Neural progenitor cell (in vitro differentiated cells): ENCODE data around the gene C16orf54. TPM values are rescaled to one million over a fixed set of nuclear protein-coding genes. Genes with fewer than 3 reads are reported as not detected.
"Not testable (repeated sequence)": the region's sequence is repeated elsewhere in the genome, so short reads cannot be mapped to it uniquely, and the experiment has no call there.

Source experiments
- DNase-seq: peaks from one replicate; pipeline ENCODE4 v3.0.0-alpha.2; 2016; ENCODE audit warnings: low spot score
- H2AFZ ChIP-seq: fragments of 200-600 bp; sonication (generic); replicated peaks from 2 replicates; pipeline ENCODE4 v1.6.1; 2016; ENCODE audit warnings: antibody characterized with exemption
- H3F3A ChIP-seq: fragments of 200-600 bp; sonication (generic); 2 replicates; pipeline ENCODE4 v1.6.1; 2016; ENCODE audit warnings: antibody characterized with exemption, low read depth
- H3K27ac ChIP-seq: fragments of 200-600 bp; sonication (generic); 2 replicates; pipeline ENCODE4 v1.5.1; 2016; ENCODE audit warnings: mild to moderate bottlenecking
- H3K27me3 ChIP-seq: fragments of 200-600 bp; sonication (generic); 2 replicates; pipeline ENCODE4 v1.6.1; 2016; ENCODE audit warnings: mild to moderate bottlenecking, moderate library complexity
- H3K36me3 ChIP-seq: fragments of 200-600 bp; sonication (generic); 2 replicates; pipeline ENCODE4 v1.5.1; 2016
- H3K4me1 ChIP-seq: fragments of 200-600 bp; sonication (generic); 2 replicates; pipeline ENCODE4 v1.6.1; 2016; ENCODE audit warnings: mixed run types
- H3K4me2 ChIP-seq: fragments of 200-600 bp; sonication (generic); 2 replicates; pipeline ENCODE4 v1.6.1; 2016
- H3K4me3 ChIP-seq: fragments of 200-600 bp; sonication (generic); 2 replicates; pipeline ENCODE4 v1.5.1; 2016
- H3K79me2 ChIP-seq: fragments of 200-600 bp; sonication (generic); 2 replicates; pipeline ENCODE4 v1.6.1; 2016; ENCODE audit warnings: low read depth
- H3K9ac ChIP-seq: fragments of 200-600 bp; sonication (generic); 2 replicates; pipeline ENCODE4 v1.6.1; 2016
- H3K9me3 ChIP-seq: fragments of 200-600 bp; sonication (generic); 2 replicates; pipeline ENCODE4 v1.5.1; 2016; ENCODE audit warnings: low read depth
- H4K20me1 ChIP-seq: fragments of 200-600 bp; sonication (generic); 2 replicates; pipeline ENCODE4 v1.6.1; 2016; ENCODE audit warnings: low read depth
- H3K27ac Mint-ChIP-seq: 3 replicates; pipeline ENCODE4 v1.8.0; 2021; ENCODE audit warnings: mixed read lengths
- H3K27me3 Mint-ChIP-seq: 2 replicates; pipeline ENCODE4 v1.8.0; 2022; ENCODE audit warnings: low read depth, mild to moderate bottlenecking, inconsistent platforms, moderate library complexity, mixed read lengths; ENCODE audit not compliant: insufficient read depth
- H3K36me3 Mint-ChIP-seq: 3 replicates; pipeline ENCODE4 v1.8.0; 2021; ENCODE audit warnings: mixed read lengths
- H3K4me1 Mint-ChIP-seq: 3 replicates; pipeline ENCODE4 v1.8.0; 2021; ENCODE audit warnings: mixed read lengths
- H3K4me3 Mint-ChIP-seq: 3 replicates; pipeline ENCODE4 v1.8.0; 2021; ENCODE audit warnings: mild to moderate bottlenecking, moderate library complexity, mixed read lengths
- H3K9me3 Mint-ChIP-seq: 3 replicates; pipeline ENCODE4 v1.8.0; 2020; ENCODE audit warnings: mixed read lengths
- CTCF ChIP-seq: fragments of 200-600 bp; sonication (generic); IDR thresholded peaks from 2 replicates; pipeline ENCODE4 v1.5.1; 2017; ENCODE audit warnings: antibody characterized with exemption, mild to moderate bottlenecking
- EZH2 ChIP-seq: fragments of 200-600 bp; sonication (generic); IDR thresholded peaks from 2 replicates; pipeline ENCODE4 v1.6.1; 2017; ENCODE audit warnings: antibody characterized with exemption, mild to moderate bottlenecking, moderate library complexity
- EZH2phosphoT487 ChIP-seq: fragments of 200-600 bp; sonication (generic); IDR thresholded peaks from 2 replicates; pipeline ENCODE4 v1.6.1; 2017; ENCODE audit warnings: antibody characterized with exemption
- total RNA-seq: library from RNA; depleted of rRNA; stranded (reverse); fragments of >200 nt; gene quantifications from 2 replicates; pipeline ENCODE4 v1.2.3, GENCODE V29; 2015; ENCODE audit warnings: low replicate concordance

The C16orf54 gene
- total RNA-seq, 1 donor from 2014 or later = not detected

GRCh38 chr16:29736112-29736511 is 9.7 kb downstream of the C16orf54 start:
- peaks cover 3% of the 10 kb centered on the region for H3K4me1 Mint-ChIP-seq
- H3K27ac ChIP-seq = no peak overlapping the region
- H3K4me2 ChIP-seq = no peak overlapping the region
- H3K9me3 ChIP-seq = no peaks in the 10 kb centered on the region
- H3K36me3 ChIP-seq = no peaks in the 10 kb centered on the region
- TF ChIP-seq EZH2 (no peak), CTCF (peak; percentile 28)
- no peaks in the 10 kb centered on the region for H3K4me1 ChIP-seq
- H3K36me3 Mint-ChIP-seq = no peaks in the 10 kb centered on the region
- no peak overlapping the region for H2AFZ ChIP-seq
- no peak overlapping the region for H3K9ac ChIP-seq
- no peak overlapping the region for H3K27ac Mint-ChIP-seq
- no peaks in the 10 kb centered on the region for H3K27me3 ChIP-seq
- H3F3A ChIP-seq = no peaks in the 10 kb centered on the region
- no peak overlapping the region for H3K4me3 ChIP-seq
- H3K9me3 Mint-ChIP-seq = no peaks in the 10 kb centered on the region
- peak; percentile 17 for DNase-seq
- H3K27me3 Mint-ChIP-seq = peaks cover 14% of the 10 kb centered on the region
- no peaks in the 10 kb centered on the region for H4K20me1 ChIP-seq
- no peaks in the 10 kb centered on the region for H3K79me2 ChIP-seq
- H3K4me3 Mint-ChIP-seq = no peak overlapping the region

GRCh38 chr16:29734786-29735185 is 11.0 kb downstream of the C16orf54 start:
- H3K4me2 ChIP-seq = no peak overlapping the region
- H3K27ac ChIP-seq = no peak overlapping the region
- Mint-ChIP-seq H3K36me3 (no peaks in the 10 kb centered on the region), H3K9me3 (no peaks in the 10 kb centered on the region), H3K27me3 (peaks cover 13% of the 10 kb centered on the region), H3K4me1 (peaks cover 3% of the 10 kb centered on the region), H3K4me3 (no peak overlapping the region), H3K27ac (peak overlapping the region; percentile 7)
- no peaks in the 10 kb centered on the region for H4K20me1 ChIP-seq
- H3K4me3 ChIP-seq = no peak overlapping the region
- no peaks in the 10 kb centered on the region for H3K9me3 ChIP-seq
- H2AFZ ChIP-seq = no peak overlapping the region
- no peaks in the 10 kb centered on the region for H3K4me1 ChIP-seq
- H3K27me3 ChIP-seq = no peaks in the 10 kb centered on the region
- no peaks in the 10 kb centered on the region for H3F3A ChIP-seq
- TF ChIP-seq CTCF (no peak), EZH2 (no peak), EZH2phosphoT487 (no peak)
- no peaks in the 10 kb centered on the region for H3K36me3 ChIP-seq
- no peak for DNase-seq
- H3K79me2 ChIP-seq = no peaks in the 10 kb centered on the region
- H3K9ac ChIP-seq = no peak overlapping the region

- H3K4me3 Mint-ChIP-seq, H3F3A ChIP-seq, H3K4me1 Mint-ChIP-seq, H3K4me1 ChIP-seq, H3K9ac ChIP-seq, H3K27me3 ChIP-seq, H3K9me3 ChIP-seq, H3K79me2 ChIP-seq, H3K27ac ChIP-seq, H3K4me2 ChIP-seq, H2AFZ ChIP-seq, DNase-seq, H3K9me3 Mint-ChIP-seq, H3K36me3 ChIP-seq, H4K20me1 ChIP-seq, H3K36me3 Mint-ChIP-seq, H3K4me3 ChIP-seq: not testable (repeated sequence)
- peaks cover 19% of the 10 kb centered on the region for H3K27me3 Mint-ChIP-seq
- peak overlapping the region; percentile 21 for H3K27ac Mint-ChIP-seq
Measured at GRCh38 chr16:29731768-29732601, 13.8 kb downstream of the C16orf54 start.

- no peak for DNase-seq
- no peaks in the 10 kb centered on the region for H3K27me3 ChIP-seq
- H3K79me2 ChIP-seq = peaks cover 8% of the 10 kb centered on the region
- H3K4me3 ChIP-seq = no peak overlapping the region
- no peak overlapping the region for H3K27ac Mint-ChIP-seq
- no peaks in the 10 kb centered on the region for H3F3A ChIP-seq
- no peak overlapping the region for H3K4me3 Mint-ChIP-seq
- no peak overlapping the region for H3K27ac ChIP-seq
- H3K36me3 Mint-ChIP-seq = no peaks in the 10 kb centered on the region
- H3K9me3 ChIP-seq = no peaks in the 10 kb centered on the region
- no peak overlapping the region for H3K9ac ChIP-seq
- no peaks in the 10 kb centered on the region for H3K4me1 ChIP-seq
- no peaks in the 10 kb centered on the region for H3K9me3 Mint-ChIP-seq
- no peaks in the 10 kb centered on the region for H3K36me3 ChIP-seq
- peaks cover 4% of the 10 kb centered on the region for H3K4me1 Mint-ChIP-seq
- no peak for TF ChIP-seq CTCF
- no peak for TF ChIP-seq EZH2phosphoT487
- TF ChIP-seq EZH2 = no peak
- H3K4me2 ChIP-seq = no peak overlapping the region
- no peak overlapping the region for H2AFZ ChIP-seq
- H4K20me1 ChIP-seq = no peaks in the 10 kb centered on the region
- peaks cover 17% of the 10 kb centered on the region for H3K27me3 Mint-ChIP-seq
Measured at GRCh38 chr16:29730649-29731048, 15.1 kb downstream of the C16orf54 start.
